HG02588 (cell line): ENCODE measurements around the gene TMEM45A.
A peak's percentile ranks its signal among the peaks of the same experiment; 100 is the strongest.

ENCODE experiments used
- ATAC-seq: cut with Tn5 transposase; IDR thresholded peaks from one replicate; pipeline ENCODE4 v1.9.1; 2021; ENCODE audit warnings: mild to moderate bottlenecking, moderate library complexity; ENCODE audit not compliant: unreplicated experiment

The TMEM45A gene

DNA sequence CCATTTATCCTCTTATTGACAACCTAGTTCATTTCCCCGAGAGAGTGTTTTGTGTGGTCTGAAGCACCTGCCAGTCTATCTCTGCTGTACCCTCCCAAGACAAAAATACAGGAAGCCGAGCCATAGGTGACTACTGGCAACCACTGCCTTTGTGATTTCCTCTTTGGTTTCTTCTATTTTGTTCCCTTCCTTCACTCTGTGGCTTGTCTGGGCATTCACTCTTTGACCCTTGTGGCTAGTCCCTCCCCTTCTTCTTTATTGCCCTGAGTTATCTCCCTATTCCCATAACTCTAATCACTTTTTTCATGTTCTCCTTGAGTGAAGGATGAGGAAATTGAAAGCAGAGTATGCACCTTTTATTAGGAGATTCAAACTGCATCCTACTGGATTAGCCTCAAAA lies 116.9 kb downstream of the TMEM45A start, which contains the start of gene ADGRG7:
TSS of gene ADGRG7 (plus strand) at position 297 of the 400 bp plus-strand sequence. CDS start 256 bp downstream, outside the sequence.
- ATAC-seq = no peak

GRCh38 chr3:100609963-100610362 lies 117.5 kb downstream of the TMEM45A start:
- no peak for ATAC-seq

DNA sequence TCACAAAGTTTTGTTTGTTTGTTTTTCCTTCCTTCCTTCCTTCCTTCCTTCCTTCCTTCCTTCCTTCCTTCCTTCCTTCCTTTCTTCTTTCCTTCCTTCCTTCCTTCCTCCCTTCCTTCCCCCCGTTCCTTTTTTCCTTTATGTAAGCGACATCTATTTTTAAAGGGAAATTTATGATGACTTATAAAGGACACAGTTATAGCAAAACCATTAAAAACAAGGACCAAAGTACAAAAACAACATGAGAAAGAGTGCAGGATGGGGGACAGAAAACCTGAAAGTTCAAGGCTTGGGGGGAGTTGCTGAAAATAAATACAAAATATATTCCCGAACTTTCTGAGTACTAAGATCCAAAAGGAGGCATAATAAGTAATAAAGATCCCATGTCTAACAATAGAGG lies 118.8 kb downstream of the TMEM45A start:
- no peak for ATAC-seq

DNA sequence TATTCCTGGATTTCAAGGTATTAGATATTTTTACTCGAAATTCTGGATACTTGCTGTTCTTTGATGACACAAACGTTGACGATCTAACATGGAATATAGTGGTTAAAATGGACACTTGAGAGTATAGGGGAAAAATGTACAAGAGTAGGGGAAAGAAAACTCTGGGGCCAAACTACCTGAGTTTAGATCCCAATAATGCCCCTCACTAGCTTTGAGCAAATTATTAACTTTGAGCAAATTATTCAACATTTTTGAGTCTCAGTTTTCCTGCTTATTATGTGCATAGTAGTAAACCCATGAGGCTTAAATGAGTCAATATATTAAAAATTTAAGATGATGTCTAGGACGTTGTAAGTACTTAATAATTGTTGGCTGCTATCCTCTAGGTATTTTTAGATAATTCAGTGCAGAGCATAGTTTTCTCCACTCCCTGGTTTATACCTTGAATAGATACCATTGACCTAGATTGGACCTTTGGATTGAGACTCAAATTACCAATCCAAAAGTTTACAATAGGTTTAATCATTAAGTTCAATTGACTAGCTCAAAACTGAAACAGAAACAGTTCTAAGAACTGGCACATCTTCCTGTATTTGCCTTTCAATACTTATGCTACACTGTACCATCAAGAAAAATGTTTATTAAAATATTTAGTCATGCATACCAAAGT lies 121.4 kb downstream of the TMEM45A start:
- ATAC-seq = peak; percentile 59

DNA sequence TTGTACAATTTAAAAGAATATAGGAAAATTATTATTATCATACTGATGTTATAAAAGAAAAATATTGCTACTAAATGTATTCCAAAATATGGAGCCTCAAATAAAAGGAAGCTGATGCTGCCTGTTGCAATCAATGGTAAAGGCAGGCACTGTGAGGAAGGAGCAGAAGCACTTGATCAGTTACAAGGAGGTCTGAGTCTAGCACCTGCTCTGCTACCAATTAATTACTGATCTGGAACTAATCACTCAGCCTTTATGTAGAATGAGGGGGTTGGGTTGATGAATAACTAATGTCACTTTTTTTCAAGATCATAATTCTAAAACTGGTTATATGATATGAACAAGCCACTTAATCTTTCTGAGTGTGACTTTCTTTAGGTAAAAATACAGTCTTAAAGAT lies 122.5 kb downstream of the TMEM45A start:
- ATAC-seq = no peak

DNA sequence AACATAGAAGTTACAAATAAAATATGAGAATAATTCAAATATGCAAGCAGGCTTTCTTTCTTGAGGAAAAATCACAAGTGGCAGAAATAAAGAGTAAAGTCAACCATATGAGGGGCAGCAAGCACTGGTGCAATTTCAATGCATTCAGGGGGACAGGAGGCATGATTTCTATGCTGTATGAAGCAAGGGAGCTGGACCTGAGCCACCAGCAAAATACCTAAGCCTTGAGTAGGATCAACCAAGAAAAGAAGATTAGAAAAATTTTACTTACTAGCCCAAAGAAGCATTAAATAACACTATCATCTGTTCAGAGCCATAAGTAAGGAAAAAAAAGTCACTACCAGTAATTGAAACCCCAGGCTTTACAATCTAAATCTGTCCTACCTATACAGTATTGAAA lies 123.3 kb downstream of the TMEM45A start:
- no peak for ATAC-seq

GRCh38 chr3:100621251-100621650 lies 128.8 kb downstream of the TMEM45A start:
- ATAC-seq = no peak
